Measurements from ENCODE around the gene CCNJL. TPM values are rescaled to one million over a fixed set of nuclear protein-coding genes. Genes with fewer than 3 reads are reported as not detected.
"Not testable (repeated sequence)": the region's sequence is repeated elsewhere in the genome, so short reads cannot be mapped to it uniquely, and the experiment has no call there.

The CCNJL gene
- total RNA-seq, 3 donors from 2014 or later = 8.7 to 32.7 (median 25.0) TPM

DNA sequence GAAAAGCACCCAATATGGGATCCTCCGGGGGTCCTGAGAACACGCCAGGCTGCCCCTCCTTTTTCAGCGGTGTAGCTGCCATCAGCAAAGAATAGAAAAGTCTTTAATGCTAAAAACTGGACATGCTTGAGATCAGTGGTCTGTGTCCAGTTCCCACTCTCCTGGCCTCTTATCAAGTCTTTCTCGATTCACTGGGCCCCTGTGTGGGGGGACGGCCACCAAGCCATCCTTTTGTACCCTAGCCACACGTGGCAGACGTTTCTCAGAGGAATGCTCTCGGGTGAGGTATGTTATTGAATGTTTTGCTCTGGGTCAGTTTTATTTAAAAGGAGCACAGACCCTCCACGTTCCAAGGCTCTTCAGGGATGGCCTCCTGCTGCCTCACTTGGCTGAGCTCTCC is 59.4 kb downstream of the CCNJL start:
- ATAC-seq (no peak), DNase-seq (no peak)
- intact Hi-C loops (cut with DNase I, micrococcal nuclease) = no loop called here
- TF ChIP-seq, protein P1, sequence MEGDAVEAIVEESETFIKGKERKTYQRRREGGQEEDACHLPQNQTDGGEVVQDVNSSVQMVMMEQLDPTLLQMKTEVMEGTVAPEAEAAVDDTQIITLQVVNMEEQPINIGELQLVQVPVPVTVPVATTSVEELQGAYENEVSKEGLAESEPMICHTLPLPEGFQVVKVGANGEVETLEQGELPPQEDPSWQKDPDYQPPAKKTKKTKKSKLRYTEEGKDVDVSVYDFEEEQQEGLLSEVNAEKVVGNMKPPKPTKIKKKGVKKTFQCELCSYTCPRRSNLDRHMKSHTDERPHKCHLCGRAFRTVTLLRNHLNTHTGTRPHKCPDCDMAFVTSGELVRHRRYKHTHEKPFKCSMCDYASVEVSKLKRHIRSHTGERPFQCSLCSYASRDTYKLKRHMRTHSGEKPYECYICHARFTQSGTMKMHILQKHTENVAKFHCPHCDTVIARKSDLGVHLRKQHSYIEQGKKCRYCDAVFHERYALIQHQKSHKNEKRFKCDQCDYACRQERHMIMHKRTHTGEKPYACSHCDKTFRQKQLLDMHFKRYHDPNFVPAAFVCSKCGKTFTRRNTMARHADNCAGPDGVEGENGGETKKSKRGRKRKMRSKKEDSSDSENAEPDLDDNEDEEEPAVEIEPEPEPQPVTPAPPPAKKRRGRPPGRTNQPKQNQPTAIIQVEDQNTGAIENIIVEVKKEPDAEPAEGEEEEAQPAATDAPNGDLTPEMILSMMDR (IDR thresholded peaks at IDR 0.05) = no peak
- H3K9me3 ChIP-seq = no peaks in the 10 kb centered on the region
- no peak overlapping the region for H3K4me3 ChIP-seq
- no peaks in the 10 kb centered on the region for H3K36me3 ChIP-seq (ENCODE audit: low read depth)
- peaks cover 10% of the 10 kb centered on the region for H3K4me1 ChIP-seq (ENCODE audit: low read depth)

DNA sequence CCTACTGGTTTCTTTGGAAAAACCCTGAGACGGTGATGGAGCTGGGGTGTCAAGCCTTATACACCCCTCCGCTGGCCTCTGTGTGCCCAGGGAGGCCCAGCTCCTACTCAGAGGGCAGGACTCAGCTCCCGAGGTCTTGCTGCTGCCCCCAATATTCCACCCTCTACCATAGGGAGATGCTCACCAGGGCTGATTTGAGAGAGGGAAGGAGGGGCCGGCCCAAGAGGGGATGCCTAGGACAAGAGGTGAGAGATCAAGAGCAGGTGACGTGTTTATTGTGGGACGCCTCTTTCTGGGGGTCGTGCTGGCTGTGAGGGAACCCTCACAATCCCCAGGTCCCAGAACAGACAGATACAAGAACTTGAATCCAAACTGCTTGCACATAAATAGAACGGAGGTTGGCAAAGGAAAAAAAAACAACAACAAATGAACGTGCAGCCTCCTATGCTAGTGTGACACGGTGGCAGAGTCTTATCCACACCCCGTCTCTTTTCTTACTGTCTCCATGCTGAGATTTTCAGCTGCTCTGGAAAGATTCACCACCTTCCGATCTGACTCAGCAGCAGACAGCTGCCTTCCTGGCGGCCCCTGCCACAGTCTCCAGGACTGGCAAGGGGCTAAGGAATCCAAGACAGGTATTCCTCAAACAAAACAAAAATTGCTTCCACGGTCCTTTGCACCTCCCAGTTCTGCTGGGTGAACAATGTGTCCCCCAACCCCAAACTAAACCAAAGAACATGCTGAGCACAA is 60.8 kb downstream of the CCNJL start:
- Histone ChIP-seq H3K4me1 (ENCODE audit: low read depth) (peaks cover 10% of the 10 kb centered on the region), H3K9me3 (no peaks in the 10 kb centered on the region), H3K4me3 (no peak overlapping the region), H3K36me3 (ENCODE audit: low read depth) (no peaks in the 10 kb centered on the region)
- TF ChIP-seq, protein P1 (IDR thresholded peaks at IDR 0.05) = no peak
- intact Hi-C loops (cut with DNase I, micrococcal nuclease) = no loop called here
- ATAC-seq = no peak
- no peak for DNase-seq

DNA sequence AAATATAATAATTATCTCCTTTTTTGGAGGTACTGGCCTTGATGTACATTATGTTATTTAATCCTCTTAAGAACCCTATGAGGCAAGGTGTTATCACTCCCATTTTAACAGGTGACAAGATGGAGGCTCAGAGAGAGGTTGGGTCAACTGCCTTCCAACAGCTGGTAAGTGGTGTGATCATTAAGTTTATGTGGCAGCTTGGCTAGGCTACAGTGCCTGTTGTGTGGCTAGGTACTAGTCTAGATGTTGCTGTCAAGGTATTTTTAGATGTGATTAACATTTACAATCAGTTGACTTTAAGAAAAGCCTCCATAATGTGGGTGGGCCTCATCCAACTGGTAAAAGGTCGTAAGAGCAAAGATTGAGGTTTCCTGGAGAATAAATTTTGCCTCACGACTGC is 61.5 kb downstream of the CCNJL start:
- intact Hi-C loops (cut with DNase I, micrococcal nuclease) = no loop called here
- peaks cover 10% of the 10 kb centered on the region for H3K4me1 ChIP-seq (ENCODE audit: low read depth)
- H3K36me3 ChIP-seq (ENCODE audit: low read depth) = no peaks in the 10 kb centered on the region
- H3K4me3 ChIP-seq = no peak overlapping the region
- ATAC-seq = peak; percentile 79
- peak in 1 of 3 donors; percentile 50 for DNase-seq
- no peaks in the 10 kb centered on the region for H3K9me3 ChIP-seq
- TF ChIP-seq, protein P1 (IDR thresholded peaks at IDR 0.05) = no peak

DNA sequence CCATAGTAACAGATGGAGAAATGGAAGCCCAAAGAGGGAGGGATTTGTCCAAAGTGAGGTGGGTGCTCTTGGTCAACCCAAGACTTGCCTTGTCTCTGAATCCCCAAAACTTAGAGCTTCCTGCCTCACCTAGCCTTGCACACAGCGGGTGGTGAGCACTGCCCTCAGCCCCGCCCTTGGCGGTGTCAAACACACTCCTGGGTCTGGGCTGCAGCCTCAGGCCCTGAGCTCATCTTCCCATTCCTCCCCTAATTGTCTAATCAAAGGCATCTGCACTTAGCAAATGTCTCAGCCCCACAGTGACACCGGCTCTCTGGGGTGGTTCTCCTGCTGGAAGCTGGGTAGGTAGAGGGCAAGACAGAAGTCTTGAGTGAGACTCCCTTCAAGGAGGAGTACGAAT is 62.1 kb downstream of the CCNJL start:
- TF ChIP-seq, protein P1 (IDR thresholded peaks at IDR 0.05) = no peak
- Histone ChIP-seq H3K36me3 (ENCODE audit: low read depth) (no peaks in the 10 kb centered on the region), H3K9me3 (no peaks in the 10 kb centered on the region), H3K4me3 (no peak overlapping the region), H3K4me1 (ENCODE audit: low read depth) (peaks cover 10% of the 10 kb centered on the region)
- ATAC-seq (peak; percentile 25), DNase-seq (peak in 1 of 3 donors; percentile 45)
- intact Hi-C loops (cut with DNase I, micrococcal nuclease) = no loop called here

DNA sequence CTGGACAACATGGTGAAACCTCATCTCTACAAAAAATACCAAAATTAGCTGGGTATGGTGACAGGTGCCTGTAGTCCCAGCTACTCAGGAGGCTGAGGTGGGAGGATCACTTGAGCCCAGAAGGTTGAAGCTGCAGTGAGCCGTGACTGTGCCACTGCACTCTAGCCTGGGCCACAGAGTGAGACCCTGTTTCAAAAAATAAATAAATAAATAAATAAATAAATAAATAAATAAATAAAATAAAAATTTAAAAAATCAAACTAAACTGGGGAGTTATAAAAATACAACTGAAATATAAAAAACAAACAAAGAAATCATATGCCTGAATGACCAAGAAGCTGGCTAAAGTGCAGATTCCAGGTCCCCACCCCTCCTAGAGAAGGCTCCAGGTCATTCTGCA is 62.8 kb downstream of the CCNJL start:
- intact Hi-C loops (cut with DNase I, micrococcal nuclease); ATAC-seq; H3K9me3 ChIP-seq; H3K4me3 ChIP-seq; DNase-seq; H3K4me1 ChIP-seq (ENCODE audit: low read depth); H3K36me3 ChIP-seq (ENCODE audit: low read depth): not testable (repeated sequence)

DNA sequence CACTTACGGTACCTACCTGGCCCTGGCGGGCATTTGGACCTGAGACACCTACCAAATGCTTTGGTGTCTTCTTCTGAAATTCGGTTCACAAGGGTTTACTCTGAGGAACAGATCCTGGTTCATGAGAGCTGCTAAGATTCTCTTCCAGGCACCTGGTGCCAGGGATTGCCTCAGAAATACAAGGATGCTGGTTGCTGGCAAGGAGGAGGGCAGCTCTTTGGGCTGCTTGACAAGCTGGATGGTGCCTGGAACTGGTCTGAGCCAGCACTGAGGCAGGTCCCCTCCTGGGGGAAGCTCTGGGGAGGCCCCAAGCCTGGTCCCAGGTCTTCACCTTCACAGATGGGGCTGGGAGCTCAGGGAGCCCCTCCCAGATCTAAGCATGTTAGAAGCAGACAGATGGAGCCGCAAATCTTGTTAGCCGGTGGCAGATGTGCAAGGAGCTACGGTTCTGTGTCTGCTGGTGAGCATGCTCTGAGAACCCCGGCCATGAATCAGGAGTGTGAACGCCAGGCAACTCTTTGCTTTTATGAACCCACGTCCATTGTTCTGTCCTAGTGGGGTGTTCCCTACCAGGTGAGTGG is 66.8 kb downstream of the CCNJL start:
- H3K4me3 ChIP-seq = no peak overlapping the region
- peaks cover 10% of the 10 kb centered on the region for H3K4me1 ChIP-seq (ENCODE audit: low read depth)
- H3K9me3 ChIP-seq = no peaks in the 10 kb centered on the region
- H3K36me3 ChIP-seq (ENCODE audit: low read depth) = no peaks in the 10 kb centered on the region
- ATAC-seq (peak; percentile 13), DNase-seq (no peak)
- TF ChIP-seq, protein P1 (IDR thresholded peaks at IDR 0.05) = no peak
- intact Hi-C loops (cut with DNase I, micrococcal nuclease) = no loop called here
